HG03342 (cell line): ENCODE data around the gene NOL4L.

Experiments used
- ATAC-seq: cut with Tn5 transposase; IDR thresholded peaks from one replicate; pipeline ENCODE4 v1.9.1; 2021; ENCODE audit warnings: mild to moderate bottlenecking, moderate library complexity; ENCODE audit not compliant: unreplicated experiment

The NOL4L gene

DNA sequence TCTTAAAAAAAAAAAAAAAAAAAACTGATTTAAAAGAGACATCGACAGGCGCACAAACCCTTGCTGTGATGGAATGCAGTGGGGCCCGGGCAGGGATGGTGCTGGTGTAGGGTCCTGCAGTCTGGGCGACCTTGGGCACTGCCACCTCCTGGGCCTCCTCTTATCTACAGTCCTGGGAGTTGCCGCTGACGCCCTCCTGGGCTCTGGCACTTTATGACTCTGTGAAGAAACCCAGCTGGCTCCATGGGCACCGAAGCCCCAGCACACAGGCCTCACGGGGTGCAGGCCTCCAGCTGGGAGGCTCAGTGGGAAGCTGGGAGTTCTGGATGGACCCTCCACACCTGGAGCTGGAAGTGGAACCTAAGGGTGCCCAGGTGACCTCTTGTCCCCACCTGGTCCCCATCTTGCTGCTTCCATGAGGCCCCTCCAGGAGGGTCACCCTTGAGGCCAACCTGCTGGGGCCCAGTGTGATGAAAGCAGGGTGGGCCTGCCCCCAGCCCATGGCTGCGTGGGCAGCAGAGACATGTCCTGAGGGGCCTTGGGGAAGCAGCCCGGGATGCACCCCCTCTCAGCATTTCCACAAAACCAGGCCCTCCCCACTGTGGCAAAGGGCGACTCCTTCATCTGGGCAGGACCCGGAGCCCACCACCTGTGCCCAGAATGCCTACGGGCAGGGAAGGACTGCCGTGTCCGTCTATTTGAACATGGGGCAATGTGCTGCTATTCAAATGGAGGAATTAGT is 122.1 kb downstream of the NOL4L start:
- no peak for ATAC-seq

- ATAC-seq: no peak
Observed at GRCh38 chr20:32461836-32462600, 123.1 kb downstream of the NOL4L start.

DNA sequence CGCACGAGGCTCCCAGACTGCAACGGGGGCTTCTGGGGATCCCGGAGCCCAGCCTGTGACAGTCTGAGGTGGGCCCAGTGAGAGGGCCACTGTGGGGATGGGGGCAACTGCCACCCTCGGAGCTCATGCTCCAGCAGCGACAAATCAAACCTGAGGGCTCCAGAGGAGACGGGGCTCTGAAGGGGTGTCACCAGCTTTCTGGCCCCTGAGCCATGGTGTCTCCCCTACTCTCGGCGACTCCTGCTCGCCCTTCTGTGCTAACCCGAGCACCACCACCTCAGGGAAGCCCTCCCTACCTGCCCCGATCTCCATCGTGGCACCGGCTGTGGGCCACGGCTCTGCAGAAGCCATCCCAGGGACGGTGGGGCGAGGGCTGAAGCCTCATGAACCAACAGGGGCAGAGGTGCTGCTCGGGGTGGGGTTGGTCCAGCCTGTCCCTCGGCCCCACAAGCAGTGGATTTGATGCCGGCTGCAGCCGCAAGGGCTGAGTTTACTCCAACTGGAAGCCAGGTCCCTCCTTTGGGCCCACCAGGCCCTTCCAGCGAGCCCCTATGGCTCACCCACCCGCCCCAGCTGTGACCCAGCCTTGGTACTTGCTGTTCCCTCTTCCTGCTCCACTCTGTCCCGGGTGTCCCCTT is 124.3 kb downstream of the NOL4L start:
- no peak for ATAC-seq

DNA sequence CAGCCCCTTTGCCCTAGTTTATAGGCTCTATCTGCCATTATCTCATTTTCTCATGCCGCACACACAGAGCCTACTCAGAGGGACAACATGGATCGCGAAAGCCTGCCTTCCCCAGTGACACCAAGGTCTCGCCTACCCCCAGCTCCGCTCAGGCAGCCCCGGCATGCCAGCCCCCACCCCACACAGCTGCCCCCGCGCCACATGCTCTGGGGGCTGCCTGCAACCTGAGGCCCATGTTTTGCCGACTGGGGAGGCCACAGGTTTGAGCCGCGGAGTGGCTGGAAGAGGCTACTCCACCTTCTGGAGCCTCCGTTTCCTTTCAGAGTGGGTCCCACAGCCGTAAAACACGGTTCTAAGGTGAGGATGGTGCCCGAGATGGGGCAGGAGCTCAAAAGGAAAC is 124.9 kb downstream of the NOL4L start:
- no peak for ATAC-seq

GRCh38 chr20:32458837-32459220 is 126.3 kb downstream of the NOL4L start:
- ATAC-seq: no peak

DNA sequence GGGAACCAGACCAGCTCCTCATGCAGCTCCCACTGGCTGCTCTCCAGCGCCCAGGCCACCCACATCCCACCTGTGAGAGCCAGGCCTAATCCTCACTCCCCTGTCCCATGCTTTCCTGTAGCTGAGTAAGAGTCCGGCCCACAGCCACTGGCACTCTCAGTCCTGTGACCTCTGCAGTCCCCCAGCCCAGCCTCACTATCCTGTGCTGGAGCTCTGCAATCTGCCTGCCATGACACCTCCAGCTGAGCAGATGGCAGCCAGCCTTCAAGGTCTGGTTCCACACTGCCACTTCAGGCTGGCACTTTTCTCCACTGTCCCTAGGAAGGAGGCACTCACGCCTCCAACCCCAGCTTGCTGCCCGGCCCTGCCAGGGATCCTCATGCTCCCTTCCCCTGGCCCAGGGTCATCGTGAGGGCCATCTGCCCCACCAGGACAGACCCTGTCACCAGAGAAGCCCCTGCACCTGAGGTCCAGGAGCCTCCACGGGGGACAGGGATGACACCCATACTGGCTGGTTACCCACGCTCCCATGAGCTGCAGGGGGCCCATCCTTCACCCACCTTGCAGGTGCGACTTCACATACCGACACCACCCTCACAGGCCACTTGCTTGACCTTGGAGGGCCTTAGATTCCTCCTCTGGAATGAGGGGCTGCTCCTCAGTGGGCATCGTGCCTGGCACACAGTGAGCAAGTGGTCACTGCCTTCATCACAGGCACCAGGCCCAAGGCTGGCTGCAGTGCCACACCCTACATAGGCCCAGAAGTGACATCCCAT is 126.9 kb downstream of the NOL4L start:
- ATAC-seq: no peak

- ATAC-seq: no peak
Observed at GRCh38 chr20:32457479-32457986, 127.6 kb downstream of the NOL4L start.

DNA sequence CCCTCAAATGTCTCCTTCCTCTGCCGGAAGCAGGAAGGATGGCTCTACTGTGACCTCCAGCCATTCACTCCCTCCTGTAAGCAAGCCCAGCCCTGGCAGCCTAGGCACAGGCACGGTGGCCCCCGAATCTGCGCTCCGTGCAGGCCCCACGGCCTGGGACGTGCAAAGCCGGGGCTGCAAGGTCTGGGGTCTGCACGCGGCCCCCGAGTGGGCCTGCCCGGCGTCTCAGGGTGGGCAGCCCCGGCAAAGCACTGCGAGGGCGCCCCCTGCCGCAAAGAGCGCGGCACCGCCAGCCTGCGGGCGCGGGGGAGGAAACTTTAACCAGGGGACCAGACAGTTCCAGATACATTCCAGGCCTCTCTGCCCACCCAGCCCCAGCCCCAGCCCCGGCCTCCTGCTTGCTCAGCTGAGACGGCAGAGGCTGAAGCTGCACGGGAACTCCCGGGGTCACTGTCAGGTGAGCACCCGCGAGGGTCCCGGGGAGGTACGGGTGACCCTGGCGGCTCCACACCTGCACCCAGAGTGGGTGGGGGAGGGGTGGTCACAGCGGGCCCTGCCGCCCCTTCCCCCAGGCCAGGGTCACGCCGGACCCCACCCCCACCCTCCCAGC is 128.2 kb downstream of the NOL4L start:
- no peak for ATAC-seq

GRCh38 chr20:32455901-32456701 is 129.0 kb downstream of the NOL4L start:
- no peak for ATAC-seq

- ATAC-seq: no peak
Observed at GRCh38 chr20:32455171-32455900, 129.8 kb downstream of the NOL4L start.

- ATAC-seq: no peak
Observed at GRCh38 chr20:32454164-32455145, 130.7 kb downstream of the NOL4L start.

DNA sequence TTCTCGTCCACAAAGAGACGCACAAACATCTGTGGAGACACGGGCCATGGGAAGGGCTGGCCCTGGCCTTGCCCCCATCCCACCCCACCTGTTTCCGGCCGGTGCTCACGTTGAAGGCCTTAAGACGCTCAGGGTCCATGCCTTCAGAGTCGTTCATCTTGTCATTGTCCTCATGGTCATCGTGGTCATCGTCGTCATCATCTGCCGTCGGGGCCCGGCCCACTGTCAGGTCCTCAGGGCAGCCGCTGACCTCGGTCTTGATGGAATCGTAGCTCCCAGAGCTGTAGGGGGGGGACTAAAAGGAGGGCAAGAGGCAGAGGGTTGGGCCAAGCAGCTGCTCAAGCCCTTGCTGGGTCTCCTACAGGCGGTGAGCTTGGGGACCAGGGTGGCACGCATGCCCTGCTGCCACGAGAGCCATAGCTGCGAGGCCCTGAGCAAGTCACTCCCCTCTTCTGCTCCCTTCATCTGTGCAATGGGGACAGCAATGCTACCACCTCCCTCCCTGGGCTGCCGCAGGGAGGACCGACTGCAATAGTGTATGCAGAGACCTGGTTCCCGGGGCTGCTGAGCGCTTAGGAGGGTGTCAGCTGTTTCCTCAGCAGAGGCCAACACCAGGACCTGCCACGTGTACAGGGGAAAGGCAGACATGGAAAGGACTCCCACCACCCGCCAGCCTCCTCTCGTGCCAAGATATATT is 131.5 kb downstream of the NOL4L start:
- no peak for ATAC-seq

GRCh38 chr20:32452776-32453466 is 132.2 kb downstream of the NOL4L start:
- no peak for ATAC-seq

- no peak for ATAC-seq
Observed at GRCh38 chr20:32451682-32452461, 133.3 kb downstream of the NOL4L start.

GRCh38 chr20:32451340-32451681 is 133.8 kb downstream of the NOL4L start:
- no peak for ATAC-seq

GRCh38 chr20:32450484-32451061 is 134.6 kb downstream of the NOL4L start:
- ATAC-seq: no peak
